GM19324 (cell line): Measurements from ENCODE around the gene CDH12.

Experiments
- ATAC-seq: cut with Tn5 transposase; IDR thresholded peaks from one replicate; pipeline ENCODE4 v1.9.1; 2021; ENCODE audit warnings: mild to moderate bottlenecking, moderate library complexity; ENCODE audit not compliant: unreplicated experiment, low FRiP score

CDH12 gene

GRCh38 chr5:21802100-21802499 lies 1051.0 kb downstream of the CDH12 start:
- ATAC-seq = no peak

DNA sequence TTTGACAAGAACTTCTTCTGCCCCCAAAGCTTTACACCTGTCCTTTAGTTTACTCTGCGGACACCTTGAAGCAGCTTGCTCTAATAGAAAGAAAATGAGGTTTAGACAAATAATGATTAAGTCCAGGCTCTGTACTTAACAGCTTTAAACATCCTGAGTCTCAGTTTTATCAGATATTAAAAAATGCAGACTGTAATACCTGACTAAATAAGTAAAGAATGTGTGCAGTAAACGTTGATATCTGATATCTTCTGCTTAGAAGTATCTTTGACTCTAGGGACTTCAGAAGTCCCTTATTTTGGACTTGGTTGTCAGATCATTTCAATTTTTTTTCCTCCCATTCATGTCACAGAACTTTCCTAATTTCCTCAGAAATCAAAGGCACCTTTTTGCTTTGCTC lies 1060.4 kb downstream of the CDH12 start:
- no peak for ATAC-seq

DNA sequence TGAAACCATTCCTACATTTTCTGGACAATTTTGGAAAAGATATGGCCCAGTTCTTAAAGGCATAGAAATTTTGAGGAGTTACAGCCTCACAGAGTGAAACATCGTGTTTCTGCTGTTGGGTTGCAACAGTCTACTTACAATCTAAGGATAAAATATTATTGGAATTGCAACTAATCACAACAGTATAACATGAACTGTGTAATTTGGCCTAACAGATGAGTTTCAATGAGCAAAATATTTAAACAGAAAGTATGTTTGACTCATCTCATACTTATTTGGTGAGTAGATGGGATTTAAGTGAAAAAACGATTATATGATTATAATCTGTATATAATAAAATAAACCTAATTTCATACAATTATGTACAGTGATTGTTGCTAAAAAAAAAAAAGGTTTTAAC lies 1061.8 kb downstream of the CDH12 start:
- no peak for ATAC-seq

DNA sequence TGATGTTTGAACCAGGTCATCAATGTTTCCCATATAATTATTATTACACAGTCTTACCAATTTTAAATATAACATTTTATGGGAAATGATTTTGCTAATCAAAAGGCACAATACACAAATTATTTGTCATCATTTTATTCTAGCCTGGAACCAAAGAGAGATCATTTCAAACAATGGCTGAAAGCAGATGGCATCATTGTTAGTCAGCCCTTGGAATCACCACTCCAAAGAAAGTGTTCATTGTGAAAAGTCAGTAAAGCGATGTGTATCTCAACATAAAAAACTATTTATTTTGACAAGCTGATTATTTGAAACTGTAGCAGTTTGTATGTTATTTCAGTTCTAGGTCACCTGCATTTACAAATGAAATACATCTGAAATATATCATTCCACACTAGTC lies 1068.7 kb downstream of the CDH12 start:
- ATAC-seq = no peak

DNA sequence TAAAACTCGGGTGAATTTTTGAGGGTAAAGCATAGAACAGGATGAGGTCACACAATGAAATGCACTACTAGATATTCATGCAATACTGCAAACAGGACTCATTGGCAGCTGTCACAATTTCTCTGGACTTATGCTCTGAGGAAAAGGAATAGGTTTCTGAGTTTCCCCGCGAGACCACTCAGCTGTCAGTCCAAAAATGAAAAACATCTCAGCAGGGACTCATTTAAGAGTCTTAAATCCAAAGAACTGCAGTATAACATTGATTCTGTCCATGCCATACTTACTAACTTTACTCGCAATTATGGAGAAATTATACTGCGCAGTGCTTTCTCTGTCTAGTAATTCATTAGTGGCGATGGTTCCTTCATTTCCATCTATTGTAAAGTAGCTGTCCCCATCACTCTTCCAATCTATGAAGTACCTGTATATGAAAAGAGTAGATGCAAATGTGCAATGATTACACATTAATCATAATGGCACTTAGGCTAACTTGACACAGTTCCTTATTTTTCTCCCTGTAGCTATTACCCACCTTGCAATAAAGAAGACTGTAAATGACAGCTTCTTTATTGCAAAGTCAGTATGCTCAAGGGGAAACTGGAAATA lies 1070.0 kb downstream of the CDH12 start:
- no peak for ATAC-seq

GRCh38 chr5:21776466-21776865 lies 1076.7 kb downstream of the CDH12 start:
- no peak for ATAC-seq

- ATAC-seq = no peak
Observed at GRCh38 chr5:21774801-21775200, 1078.3 kb downstream of the CDH12 start.

DNA sequence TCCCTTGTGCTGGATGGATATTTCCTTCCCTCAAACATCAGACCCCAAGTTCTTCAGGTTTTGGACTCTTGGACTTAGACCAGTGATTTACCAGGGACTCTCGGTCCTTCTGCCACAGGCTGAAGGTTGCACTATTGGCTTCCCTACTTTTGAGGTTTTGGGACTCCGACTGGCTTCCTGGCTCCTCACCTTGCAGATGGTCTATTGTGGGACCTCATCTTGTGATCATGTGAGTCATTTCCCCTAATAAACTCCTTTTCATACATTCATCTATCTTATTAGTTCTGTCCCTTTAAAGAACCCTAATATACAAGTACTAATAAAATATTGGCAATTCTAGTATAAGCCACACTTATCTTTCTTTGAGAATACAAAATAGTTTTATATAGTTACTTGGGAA lies 1078.9 kb downstream of the CDH12 start:
- ATAC-seq = no peak

DNA sequence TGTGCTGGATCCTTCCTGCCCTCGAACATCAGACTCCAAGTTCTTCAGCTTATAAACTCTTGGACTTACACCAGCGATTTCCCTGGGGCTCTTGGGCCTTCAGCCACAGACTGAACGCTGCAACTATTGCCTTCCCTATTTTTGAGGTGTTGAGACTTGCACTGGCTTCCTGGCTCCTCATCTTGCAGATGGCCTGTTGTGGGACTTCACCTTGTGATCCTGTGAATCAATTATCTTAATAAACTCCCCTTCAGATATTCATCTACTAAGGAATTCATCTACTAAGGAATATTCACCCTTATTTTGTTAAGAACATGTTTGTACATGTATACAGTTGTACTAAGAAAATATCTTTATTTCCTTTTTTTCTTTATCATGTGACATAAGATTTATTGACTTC lies 1079.7 kb downstream of the CDH12 start:
- ATAC-seq = no peak

GRCh38 chr5:21765406-21765805 lies 1087.7 kb downstream of the CDH12 start:
- ATAC-seq = no peak

DNA sequence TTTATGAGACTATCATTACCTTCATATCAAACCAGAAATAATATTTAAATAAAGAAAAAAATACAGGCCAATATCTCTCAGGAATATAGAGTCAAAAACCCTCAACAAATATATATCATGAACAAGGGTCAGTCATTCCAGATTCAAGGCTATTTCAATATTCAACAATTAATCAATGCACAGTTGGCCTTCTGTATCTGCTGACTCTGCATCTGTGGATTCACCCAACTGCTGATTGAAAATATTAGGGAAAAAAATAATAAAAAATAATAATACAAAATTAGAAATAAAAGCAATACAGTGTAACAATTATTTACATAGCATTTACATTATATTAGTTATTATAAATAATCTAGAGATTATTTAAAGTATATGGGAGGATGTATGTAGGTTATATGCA lies 1114.0 kb downstream of the CDH12 start:
- no peak for ATAC-seq

DNA sequence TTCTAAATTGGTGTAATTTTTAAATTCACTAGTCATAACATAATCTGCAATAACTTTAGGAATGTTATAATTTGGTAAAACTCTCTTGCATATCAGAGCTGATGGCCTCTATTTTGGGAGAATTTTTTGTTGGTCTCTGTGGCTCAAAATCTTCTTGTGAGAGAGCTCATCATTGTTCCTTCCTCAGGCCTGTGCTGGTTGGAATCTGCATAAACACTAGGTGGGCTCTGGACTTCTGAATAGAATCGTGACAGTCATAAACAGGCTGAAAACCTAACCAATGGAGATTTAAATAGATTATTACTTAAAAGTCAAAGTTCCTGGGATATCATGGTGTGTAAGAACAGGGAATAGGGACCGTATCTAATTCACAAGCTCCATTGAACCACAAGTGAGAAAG lies 1129.6 kb downstream of the CDH12 start:
- ATAC-seq = no peak

- ATAC-seq = no peak
Observed at GRCh38 chr5:21711866-21712758, 1141.0 kb downstream of the CDH12 start.

DNA sequence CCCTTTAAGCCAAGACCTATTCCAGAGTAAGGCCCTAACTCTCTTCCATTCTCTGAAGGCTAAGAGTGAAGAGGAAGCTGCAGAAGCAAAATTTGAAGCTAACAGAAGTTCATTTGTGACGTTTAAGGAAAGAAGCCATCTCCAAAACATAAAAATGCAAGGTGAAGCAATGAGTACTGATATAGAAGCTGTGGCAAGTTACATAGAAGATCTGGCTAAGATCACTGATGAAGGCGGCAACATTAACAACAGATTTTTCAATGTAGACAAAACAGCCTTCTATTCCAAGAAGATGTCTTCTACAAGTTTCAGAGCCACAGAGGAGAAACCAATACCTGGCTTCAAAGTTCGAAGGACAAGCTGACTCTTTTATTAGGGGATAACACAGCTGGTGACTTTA lies 1143.4 kb downstream of the CDH12 start:
- ATAC-seq = no peak

DNA sequence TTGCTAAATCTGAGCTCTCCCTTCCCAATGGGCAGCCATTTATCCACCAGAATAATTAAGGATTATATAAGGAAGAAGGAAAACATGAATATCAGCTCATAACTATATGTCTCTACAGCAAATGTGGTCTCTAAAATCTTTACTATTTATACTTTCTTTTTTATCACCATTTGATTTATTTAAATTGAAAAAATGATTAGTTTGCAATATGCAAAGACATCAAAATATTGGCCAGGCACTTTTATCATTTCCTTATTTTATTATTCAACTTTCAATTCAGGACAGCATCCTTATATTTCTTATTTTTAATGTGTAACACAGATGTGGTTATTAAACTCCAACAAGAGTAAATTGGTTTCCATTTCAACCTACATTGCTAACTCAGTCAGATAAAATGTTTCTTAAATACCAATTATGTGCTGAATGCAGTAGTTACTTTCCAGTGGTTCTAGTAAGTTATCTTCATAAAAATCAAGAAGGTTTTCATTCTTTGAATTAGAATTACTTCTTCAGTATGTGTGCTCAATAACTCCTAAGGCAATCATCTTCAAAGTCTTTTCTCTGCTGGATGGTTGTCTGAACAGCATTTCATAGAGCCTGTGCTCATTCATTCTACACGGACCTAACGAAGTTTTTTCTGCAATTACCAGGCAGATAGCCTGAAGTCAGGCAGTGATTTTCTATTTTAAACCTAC lies 1148.0 kb downstream of the CDH12 start:
- ATAC-seq = no peak

GRCh38 chr5:21701317-21701716 lies 1151.8 kb downstream of the CDH12 start:
- ATAC-seq = no peak
